Chondrocyte (in vitro differentiated cells): Measurements from ENCODE around the gene TMEM134. TPM values are rescaled to one million over a fixed set of nuclear protein-coding genes. Genes with fewer than 3 reads are reported as not detected.
"Not testable (repeated sequence)": the region's sequence is repeated elsewhere in the genome, so short reads cannot be mapped to it uniquely, and the experiment has no call there.

ENCODE experiments used
- DNase-seq: peaks from one replicate; pipeline ENCODE4 v3.0.0; 2021; ENCODE audit warnings: mixed read lengths, low spot score
- H3K27ac Mint-ChIP-seq: one replicate; pipeline ENCODE4 v1.8.0; 2021; ENCODE audit warnings: mild to moderate bottlenecking, moderate library complexity, mixed read lengths; ENCODE audit not compliant: unreplicated experiment
- H3K27me3 Mint-ChIP-seq: 2 replicates; pipeline ENCODE4 v1.8.0; 2021; ENCODE audit warnings: low read depth, mixed read lengths
- H3K36me3 Mint-ChIP-seq: 2 replicates; pipeline ENCODE4 v1.8.0; 2021; ENCODE audit warnings: low read depth, mixed read lengths
- H3K4me1 Mint-ChIP-seq: 2 replicates; pipeline ENCODE4 v1.8.0; 2021; ENCODE audit warnings: low read depth, mild to moderate bottlenecking, mixed read lengths
- H3K4me3 Mint-ChIP-seq: one replicate; pipeline ENCODE4 v1.8.0; 2021; ENCODE audit warnings: mild to moderate bottlenecking, moderate library complexity, mixed read lengths; ENCODE audit not compliant: unreplicated experiment
- H3K9me3 Mint-ChIP-seq: 2 replicates; pipeline ENCODE4 v1.8.0; 2021; ENCODE audit warnings: low read depth, mixed read lengths
- CTCF ChIP-seq: fragments of 200-600 bp; sonication (generic); IDR thresholded peaks from 2 replicates; pipeline ENCODE4 v1.5.0; 2021; ENCODE audit warnings: antibody characterized with exemption, mild to moderate bottlenecking, moderate library complexity
- long read RNA-seq: library from polyadenylated mRNA; stranded (forward); transcript quantifications from one replicate; pipeline ENCODE4 v2.0.0, GENCODE V29; 2021
- total RNA-seq: library from RNA; stranded (reverse); gene quantifications from 3 replicates; pipeline ENCODE4 v1.2.1, GENCODE V29; 2021

Gene TMEM134
- 50.9 to 62.4 TPM (median 57.1 TPM) in 3 replicates for total RNA-seq
- long read RNA-seq, transcript TMEM134-201 (7 exons, 3,534 nt), result major isoform, 16 of 53 reads
- long read RNA-seq, partial matches to known transcripts, result 1 of 53 reads
- long read RNA-seq, other reads (novel, unspliced or antisense), result 34 of 53 reads

DNA sequence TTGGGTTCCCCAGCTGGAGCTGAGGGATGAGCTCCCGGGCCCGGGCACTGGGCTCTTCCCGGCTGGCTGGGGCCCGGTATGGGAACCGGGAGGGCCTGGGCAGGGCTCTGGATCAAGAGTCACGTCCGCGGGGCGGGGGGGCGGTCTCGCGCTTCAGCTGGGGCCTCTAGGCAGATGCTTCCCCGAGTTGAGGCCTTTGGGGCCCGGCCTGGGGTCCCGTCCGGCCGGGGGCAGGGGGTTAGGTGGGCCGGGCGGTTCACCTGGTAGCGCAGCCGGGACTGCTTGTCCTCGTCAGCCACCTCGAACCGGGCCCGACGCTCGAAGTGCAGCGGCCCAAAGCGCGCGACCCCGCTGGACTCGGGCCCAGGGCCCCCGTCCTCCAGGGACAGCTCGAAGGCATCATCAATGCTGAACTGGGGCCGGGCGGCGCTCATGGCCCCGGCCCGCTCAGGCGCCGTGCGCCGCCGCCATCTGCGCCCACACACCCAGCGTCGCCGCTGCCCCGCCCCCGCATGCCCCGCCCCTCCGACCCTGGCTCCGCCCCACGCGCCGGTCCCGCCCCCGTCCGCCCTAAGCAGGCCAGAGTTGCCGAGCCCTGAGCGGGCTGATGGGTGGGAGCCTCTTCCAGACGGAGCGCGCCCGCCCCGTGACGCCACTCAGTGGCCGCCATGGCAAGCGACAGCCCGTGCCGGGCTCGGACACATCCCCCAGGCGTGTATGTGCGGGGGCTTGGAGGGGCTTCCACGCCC lies at the start of gene TMEM134:
TMEM134 (minus strand) TSS at position 493 of the 749 bp plus-strand sequence; CDS start at position 434, 59 bp downstream.
- H3K4me1 Mint-ChIP-seq, result peaks cover 31% of the 10 kb centered on the region
- peak within 1 kb of the TSS; percentile 77 for H3K27ac Mint-ChIP-seq
- peak; percentile 69 for TF ChIP-seq CTCF
- peak; percentile 98 for DNase-seq
- H3K9me3 Mint-ChIP-seq, result no peaks in the 10 kb centered on the region
- H3K27me3 Mint-ChIP-seq, result no peaks in the 10 kb centered on the region
- H3K36me3 Mint-ChIP-seq, result no peaks in the 10 kb centered on the region
- H3K4me3 Mint-ChIP-seq, result peak within 1 kb of the TSS; percentile 84

DNA sequence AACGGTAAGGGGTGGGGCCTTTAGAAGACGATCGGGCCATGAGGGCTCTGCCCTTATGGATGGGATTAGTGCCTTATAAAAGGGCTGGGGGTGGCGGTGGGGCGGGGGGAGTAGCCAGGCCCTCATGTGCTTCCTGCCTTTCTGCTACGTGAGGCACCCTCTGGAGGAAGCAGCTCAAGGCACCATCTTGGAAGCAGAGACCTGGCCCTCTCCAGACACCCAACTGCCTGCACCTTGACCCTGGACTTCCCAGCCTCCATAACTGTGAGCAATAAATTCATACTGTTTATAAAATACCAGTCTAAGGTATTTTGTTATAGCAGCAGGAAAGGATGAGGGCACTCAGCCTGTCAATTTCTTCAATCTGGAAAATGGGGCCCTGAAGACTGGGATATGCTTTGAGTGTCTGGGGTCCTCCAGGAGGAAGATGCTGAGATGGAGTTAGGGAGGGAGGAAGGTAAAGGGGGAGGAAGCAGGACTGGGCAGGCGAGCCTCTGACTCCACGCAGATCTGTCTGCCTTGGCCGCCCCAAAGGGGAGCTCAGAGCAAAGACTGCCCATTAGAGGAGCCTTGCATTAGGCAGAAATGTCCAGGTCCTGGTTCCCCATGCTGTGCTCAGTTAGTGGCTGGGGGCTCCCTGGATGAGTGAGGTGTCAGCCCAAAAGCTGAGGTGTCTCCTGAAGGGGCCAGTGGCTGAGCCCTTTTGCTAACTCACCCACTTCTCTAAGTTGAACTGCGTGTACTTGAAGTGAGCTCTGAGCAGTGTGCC lies 48.9 kb upstream of the TMEM134 start:
- H3K27ac Mint-ChIP-seq, result no peak overlapping the region
- no peaks in the 10 kb centered on the region for H3K4me1 Mint-ChIP-seq
- H3K27me3 Mint-ChIP-seq, result peaks cover 4% of the 10 kb centered on the region
- no peaks in the 10 kb centered on the region for H3K36me3 Mint-ChIP-seq
- no peak overlapping the region for H3K4me3 Mint-ChIP-seq
- no peaks in the 10 kb centered on the region for H3K9me3 Mint-ChIP-seq
- DNase-seq, result no peak
- no peak for TF ChIP-seq CTCF

DNA sequence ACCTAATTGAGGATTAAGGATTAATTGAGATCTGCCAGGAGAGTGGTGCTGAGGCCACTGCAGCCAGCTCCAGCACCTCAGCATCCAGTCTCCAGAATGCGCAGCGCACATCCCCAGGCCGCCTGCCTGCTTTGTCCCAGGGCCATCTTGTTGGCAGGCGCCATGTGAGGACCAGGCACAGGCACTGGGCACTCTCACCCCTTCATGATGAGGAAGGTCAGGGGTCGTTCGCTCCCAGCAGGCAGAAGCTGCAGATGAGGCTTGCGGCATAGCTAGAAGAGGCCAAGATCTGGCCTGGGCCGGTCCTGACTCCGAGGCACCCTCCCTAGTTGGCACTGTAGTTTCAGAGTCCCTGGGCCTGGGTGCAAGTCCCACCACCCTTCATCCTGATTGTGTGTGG lies 47.8 kb upstream of the TMEM134 start:
- Mint-ChIP-seq H3K4me1 (no peaks in the 10 kb centered on the region), H3K36me3 (no peaks in the 10 kb centered on the region), H3K27ac (no peak overlapping the region), H3K9me3 (no peaks in the 10 kb centered on the region), H3K27me3 (peaks cover 4% of the 10 kb centered on the region), H3K4me3 (no peak overlapping the region)
- no peak for TF ChIP-seq CTCF
- no peak for DNase-seq

DNA sequence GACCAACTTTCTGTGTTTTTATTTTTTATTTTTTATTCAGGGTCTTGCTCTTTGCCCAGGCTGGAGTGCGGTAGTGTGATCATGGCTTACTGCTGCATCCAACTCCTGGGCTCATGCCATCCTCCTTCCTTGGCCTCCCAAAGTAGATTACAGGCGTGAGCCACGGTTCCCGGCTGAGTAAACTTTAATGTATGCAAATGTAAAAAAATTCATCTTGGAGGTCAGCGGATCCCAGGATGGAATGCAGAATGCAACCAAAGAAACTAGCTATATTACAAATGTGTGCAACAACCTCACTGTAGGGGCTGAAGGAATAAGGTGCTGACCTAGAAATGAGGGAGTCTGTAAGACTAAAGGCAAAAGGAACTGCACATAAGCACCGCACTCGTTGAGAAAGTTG lies 45.1 kb upstream of the TMEM134 start:
- Mint-ChIP-seq H3K27me3 (peaks cover 4% of the 10 kb centered on the region), H3K4me3 (no peak overlapping the region), H3K36me3 (no peaks in the 10 kb centered on the region), H3K9me3 (no peaks in the 10 kb centered on the region), H3K4me1 (peaks cover 2% of the 10 kb centered on the region), H3K27ac (no peak overlapping the region)
- no peak for DNase-seq
- no peak for TF ChIP-seq CTCF

DNA sequence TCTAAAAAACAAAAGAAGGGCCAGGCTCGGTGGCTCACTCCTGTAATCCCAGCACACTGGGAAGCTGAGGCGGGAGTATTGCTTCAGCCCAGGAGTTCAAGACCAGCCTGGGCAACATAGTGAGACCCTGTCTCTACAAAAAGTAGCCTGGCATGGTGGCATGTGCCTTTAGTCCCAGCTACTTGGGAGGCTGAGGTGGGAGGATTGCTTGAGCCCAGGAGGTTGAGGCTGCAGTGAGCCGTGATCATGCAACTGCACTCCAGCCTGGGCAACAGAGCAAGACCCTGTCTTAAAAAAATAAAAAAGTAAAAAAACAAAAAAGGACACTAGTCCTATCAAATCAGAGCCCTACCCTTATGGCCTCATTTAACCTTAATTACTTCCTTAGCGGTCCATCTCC lies 42.5 kb upstream of the TMEM134 start:
- H3K9me3 Mint-ChIP-seq, H3K27ac Mint-ChIP-seq, H3K4me3 Mint-ChIP-seq, H3K36me3 Mint-ChIP-seq, H3K27me3 Mint-ChIP-seq: not testable (repeated sequence)
- H3K4me1 Mint-ChIP-seq, result peaks cover 20% of the 10 kb centered on the region
- peak; percentile 26 for DNase-seq
